ENCODE data around the gene ARPC5L.

- no peak for TF ChIP-seq CTCF (IDR thresholded peaks at IDR 0.05; ENCODE audit: insufficient read depth, low read length)
- no peak for TF ChIP-seq POLR2AphosphoS5 (IDR thresholded peaks at IDR 0.05; ENCODE audit: low read depth)
Observed at GRCh38 chr9:124886866-124887492, 25.0 kb downstream of the ARPC5L start.
